Liver (tissue), 3 donors: ENCODE results near the gene VASH2.

Experiments
- EGR1 ChIP-seq, 2 donors: IDR thresholded peaks; 2 replicates each; pipeline ENCODE4 v1.6.1; 2016 to 2018; ENCODE audit warnings: antibody characterized with exemption in 2 of 2, low read depth in 2 of 2
- GABPA ChIP-seq, 2 donors: IDR thresholded peaks in 1 of 2; conservative IDR thresholded peaks in 1 of 2; 2 replicates each; pipeline ENCODE4 v1.6.1; 2016; ENCODE audit warnings: antibody characterized with exemption in 2 of 2, mild to moderate bottlenecking in 1 of 2, moderate library complexity in 1 of 2
- HNF4G ChIP-seq: IDR thresholded peaks from 2 replicates; pipeline ENCODE4 v1.6.1; 2016; ENCODE audit warnings: antibody characterized with exemption
- JUND ChIP-seq, 2 donors: IDR thresholded peaks; 2 replicates each; pipeline ENCODE4 v1.6.1; 2016; ENCODE audit warnings: antibody characterized with exemption in 2 of 2
- NR2F2 ChIP-seq: IDR thresholded peaks from 2 replicates; pipeline ENCODE4 v1.6.1; 2016; ENCODE audit warnings: antibody characterized with exemption
- RAD21 ChIP-seq, 2 donors: IDR thresholded peaks; 2 replicates each; pipeline ENCODE4 v1.6.1; 2016; ENCODE audit warnings: antibody characterized with exemption in 2 of 2, mild to moderate bottlenecking in 2 of 2
- RXRA ChIP-seq, 2 donors: IDR thresholded peaks; 2 replicates each; pipeline ENCODE4 v1.6.1; 2017 to 2018; ENCODE audit warnings: antibody characterized with exemption in 2 of 2, mild to moderate bottlenecking in 1 of 2
- TAF1 ChIP-seq: conservative IDR thresholded peaks from 2 replicates; pipeline ENCODE4 v1.6.1; 2016; ENCODE audit warnings: antibody characterized with exemption, mild to moderate bottlenecking
- YY1 ChIP-seq: IDR thresholded peaks from 2 replicates; pipeline ENCODE4 v1.6.1; 2016; ENCODE audit warnings: antibody characterized with exemption, mild to moderate bottlenecking
- TF ChIP-seq, protein P1 (sequence below): fragments of 150-350 bp; IDR thresholded peaks from 2 replicates; pipeline ENCODE4 v1.5.1; 2017; ENCODE audit warnings: improper control_type of control experiment, low read depth, low read length; ENCODE audit not compliant: missing input control
- TF ChIP-seq, protein P2 (sequence below): IDR thresholded peaks from 2 replicates; pipeline ENCODE4 v1.6.1; 2016; ENCODE audit warnings: antibody characterized with exemption
- TF ChIP-seq, protein P3 (sequence below): IDR thresholded peaks from 2 replicates; pipeline ENCODE4 v1.6.1; 2016; ENCODE audit warnings: antibody characterized with exemption, mild to moderate bottlenecking
- TF ChIP-seq, protein P4 (sequence below): IDR thresholded peaks from 2 replicates; pipeline ENCODE4 v1.6.1; 2016; ENCODE audit warnings: antibody characterized with exemption
- TF ChIP-seq, protein P5 (sequence below): IDR thresholded peaks from 2 replicates; pipeline ENCODE4 v1.6.1; 2016; ENCODE audit warnings: antibody characterized with exemption
- donor health status: healthy.
- donor health status: healthy.

DNA sequence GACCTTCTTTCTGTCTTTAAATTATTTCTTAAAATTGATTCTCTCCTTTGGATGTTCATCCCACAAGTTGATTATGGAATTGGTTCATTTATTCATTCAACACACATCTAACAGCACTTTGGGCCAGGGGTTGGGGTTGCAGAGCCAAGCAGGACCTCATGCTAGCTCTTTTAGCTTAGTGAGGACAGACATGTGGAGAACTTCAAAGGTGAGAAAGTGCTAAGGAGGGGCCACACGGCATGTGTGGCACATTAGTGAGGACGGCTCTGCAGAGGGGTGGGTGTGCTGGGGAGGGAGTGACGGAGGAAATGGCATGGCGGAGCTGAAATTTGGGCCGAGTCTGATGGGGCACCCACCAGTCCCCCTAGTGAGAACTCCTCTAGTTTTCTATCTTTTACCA, 32.5 kb upstream of the VASH2 start:
- TF ChIP-seq TAF1, result no peak
- no peak for TF ChIP-seq RAD21 (IDR thresholded peaks at IDR 0.05)
- TF ChIP-seq, protein P1, sequence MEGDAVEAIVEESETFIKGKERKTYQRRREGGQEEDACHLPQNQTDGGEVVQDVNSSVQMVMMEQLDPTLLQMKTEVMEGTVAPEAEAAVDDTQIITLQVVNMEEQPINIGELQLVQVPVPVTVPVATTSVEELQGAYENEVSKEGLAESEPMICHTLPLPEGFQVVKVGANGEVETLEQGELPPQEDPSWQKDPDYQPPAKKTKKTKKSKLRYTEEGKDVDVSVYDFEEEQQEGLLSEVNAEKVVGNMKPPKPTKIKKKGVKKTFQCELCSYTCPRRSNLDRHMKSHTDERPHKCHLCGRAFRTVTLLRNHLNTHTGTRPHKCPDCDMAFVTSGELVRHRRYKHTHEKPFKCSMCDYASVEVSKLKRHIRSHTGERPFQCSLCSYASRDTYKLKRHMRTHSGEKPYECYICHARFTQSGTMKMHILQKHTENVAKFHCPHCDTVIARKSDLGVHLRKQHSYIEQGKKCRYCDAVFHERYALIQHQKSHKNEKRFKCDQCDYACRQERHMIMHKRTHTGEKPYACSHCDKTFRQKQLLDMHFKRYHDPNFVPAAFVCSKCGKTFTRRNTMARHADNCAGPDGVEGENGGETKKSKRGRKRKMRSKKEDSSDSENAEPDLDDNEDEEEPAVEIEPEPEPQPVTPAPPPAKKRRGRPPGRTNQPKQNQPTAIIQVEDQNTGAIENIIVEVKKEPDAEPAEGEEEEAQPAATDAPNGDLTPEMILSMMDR, result no peak
- no peak for TF ChIP-seq YY1
- TF ChIP-seq, protein P2, sequence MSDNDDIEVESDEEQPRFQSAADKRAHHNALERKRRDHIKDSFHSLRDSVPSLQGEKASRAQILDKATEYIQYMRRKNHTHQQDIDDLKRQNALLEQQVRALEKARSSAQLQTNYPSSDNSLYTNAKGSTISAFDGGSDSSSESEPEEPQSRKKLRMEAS, result no peak
- TF ChIP-seq, protein P3, sequence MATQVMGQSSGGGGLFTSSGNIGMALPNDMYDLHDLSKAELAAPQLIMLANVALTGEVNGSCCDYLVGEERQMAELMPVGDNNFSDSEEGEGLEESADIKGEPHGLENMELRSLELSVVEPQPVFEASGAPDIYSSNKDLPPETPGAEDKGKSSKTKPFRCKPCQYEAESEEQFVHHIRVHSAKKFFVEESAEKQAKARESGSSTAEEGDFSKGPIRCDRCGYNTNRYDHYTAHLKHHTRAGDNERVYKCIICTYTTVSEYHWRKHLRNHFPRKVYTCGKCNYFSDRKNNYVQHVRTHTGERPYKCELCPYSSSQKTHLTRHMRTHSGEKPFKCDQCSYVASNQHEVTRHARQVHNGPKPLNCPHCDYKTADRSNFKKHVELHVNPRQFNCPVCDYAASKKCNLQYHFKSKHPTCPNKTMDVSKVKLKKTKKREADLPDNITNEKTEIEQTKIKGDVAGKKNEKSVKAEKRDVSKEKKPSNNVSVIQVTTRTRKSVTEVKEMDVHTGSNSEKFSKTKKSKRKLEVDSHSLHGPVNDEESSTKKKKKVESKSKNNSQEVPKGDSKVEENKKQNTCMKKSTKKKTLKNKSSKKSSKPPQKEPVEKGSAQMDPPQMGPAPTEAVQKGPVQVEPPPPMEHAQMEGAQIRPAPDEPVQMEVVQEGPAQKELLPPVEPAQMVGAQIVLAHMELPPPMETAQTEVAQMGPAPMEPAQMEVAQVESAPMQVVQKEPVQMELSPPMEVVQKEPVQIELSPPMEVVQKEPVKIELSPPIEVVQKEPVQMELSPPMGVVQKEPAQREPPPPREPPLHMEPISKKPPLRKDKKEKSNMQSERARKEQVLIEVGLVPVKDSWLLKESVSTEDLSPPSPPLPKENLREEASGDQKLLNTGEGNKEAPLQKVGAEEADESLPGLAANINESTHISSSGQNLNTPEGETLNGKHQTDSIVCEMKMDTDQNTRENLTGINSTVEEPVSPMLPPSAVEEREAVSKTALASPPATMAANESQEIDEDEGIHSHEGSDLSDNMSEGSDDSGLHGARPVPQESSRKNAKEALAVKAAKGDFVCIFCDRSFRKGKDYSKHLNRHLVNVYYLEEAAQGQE, result no peak
- TF ChIP-seq NR2F2, result no peak
- TF ChIP-seq, protein P4, sequence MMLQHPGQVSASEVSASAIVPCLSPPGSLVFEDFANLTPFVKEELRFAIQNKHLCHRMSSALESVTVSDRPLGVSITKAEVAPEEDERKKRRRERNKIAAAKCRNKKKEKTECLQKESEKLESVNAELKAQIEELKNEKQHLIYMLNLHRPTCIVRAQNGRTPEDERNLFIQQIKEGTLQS, result no peak
- no peak for TF ChIP-seq GABPA (IDR thresholded peaks at IDR 0.05 in 1 of 2, conservative IDR thresholded peaks at IDR 0.05 in 1 of 2)
- TF ChIP-seq, protein P5, sequence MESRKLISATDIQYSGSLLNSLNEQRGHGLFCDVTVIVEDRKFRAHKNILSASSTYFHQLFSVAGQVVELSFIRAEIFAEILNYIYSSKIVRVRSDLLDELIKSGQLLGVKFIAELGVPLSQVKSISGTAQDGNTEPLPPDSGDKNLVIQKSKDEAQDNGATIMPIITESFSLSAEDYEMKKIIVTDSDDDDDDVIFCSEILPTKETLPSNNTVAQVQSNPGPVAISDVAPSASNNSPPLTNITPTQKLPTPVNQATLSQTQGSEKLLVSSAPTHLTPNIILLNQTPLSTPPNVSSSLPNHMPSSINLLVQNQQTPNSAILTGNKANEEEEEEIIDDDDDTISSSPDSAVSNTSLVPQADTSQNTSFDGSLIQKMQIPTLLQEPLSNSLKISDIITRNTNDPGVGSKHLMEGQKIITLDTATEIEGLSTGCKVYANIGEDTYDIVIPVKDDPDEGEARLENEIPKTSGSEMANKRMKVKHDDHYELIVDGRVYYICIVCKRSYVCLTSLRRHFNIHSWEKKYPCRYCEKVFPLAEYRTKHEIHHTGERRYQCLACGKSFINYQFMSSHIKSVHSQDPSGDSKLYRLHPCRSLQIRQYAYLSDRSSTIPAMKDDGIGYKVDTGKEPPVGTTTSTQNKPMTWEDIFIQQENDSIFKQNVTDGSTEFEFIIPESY, result no peak
- TF ChIP-seq JUND (IDR thresholded peaks at IDR 0.05), result no peak
- no peak for TF ChIP-seq RXRA (IDR thresholded peaks at IDR 0.05)
- no peak for TF ChIP-seq HNF4G
- TF ChIP-seq EGR1 (IDR thresholded peaks at IDR 0.05; ENCODE audit: low read depth in 2 of 2), result no peak
